ENCODE measurements around the gene MPP2. TPM values are rescaled to one million over a fixed set of nuclear protein-coding genes. Genes with fewer than 3 reads are reported as not detected.

MPP2 gene
- total RNA-seq, 4 donors from 2014 or later = 0.42 to 10.7 (median 3.7) TPM

DNA sequence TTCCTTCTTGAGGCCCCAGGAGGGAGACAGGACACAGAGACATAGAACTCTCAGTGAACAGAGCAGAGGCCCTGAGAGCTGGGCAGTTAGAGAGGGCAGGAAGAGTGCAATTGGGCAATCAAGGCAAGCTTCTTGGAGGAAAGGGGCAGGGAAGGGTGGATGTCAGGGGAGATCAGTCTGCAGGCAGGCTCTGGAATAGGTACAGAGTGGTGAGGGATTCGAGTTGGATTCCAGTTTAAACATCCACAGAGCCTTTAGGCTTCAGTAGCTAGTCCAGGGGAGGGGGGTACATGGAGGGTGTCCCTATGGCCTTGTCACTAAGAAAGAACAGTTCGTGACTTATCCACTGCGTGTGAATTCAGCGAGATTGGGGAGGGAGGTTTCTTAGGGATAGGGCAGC is 44.4 kb upstream of the MPP2 start:
- 61 to 65% methylated on average over 4 of the region's 4 CpGs for WGBS, 2 donors
- no peak for DNase-seq (ENCODE audit: low spot score in 2 of 2)

DNA sequence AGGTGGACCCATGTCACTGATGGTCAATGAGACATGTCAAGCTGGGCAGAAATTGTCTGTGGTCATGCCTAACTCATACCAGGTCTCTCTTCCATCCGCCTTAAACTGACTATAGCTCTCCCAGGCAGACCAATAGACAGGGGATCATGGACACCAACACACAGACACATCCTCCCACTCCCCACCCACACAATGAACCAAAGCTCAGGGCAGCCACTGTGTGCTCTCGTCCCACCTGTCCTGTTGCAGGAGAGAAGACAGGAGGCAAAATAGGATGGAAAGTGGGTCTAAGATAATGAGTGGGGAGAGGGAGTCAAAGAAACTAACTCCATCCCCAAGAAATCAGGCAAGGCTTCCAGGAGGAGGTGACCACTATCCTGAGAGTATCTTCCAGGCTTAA is 43.2 kb upstream of the MPP2 start:
- 93 to 100% methylated on average over 2 of the region's 2 CpGs for WGBS, 2 donors
- intact Hi-C loops (cut with DNase I; ENCODE audit: low total_unique reads) = no loop called here
- H3K4me3 ChIP-seq (ENCODE audit: low read depth, poor library complexity, severe bottlenecking) = no peak overlapping the region
- TF ChIP-seq POLR2A (IDR thresholded peaks at IDR 0.05) = no peak
- TF ChIP-seq, protein P1, sequence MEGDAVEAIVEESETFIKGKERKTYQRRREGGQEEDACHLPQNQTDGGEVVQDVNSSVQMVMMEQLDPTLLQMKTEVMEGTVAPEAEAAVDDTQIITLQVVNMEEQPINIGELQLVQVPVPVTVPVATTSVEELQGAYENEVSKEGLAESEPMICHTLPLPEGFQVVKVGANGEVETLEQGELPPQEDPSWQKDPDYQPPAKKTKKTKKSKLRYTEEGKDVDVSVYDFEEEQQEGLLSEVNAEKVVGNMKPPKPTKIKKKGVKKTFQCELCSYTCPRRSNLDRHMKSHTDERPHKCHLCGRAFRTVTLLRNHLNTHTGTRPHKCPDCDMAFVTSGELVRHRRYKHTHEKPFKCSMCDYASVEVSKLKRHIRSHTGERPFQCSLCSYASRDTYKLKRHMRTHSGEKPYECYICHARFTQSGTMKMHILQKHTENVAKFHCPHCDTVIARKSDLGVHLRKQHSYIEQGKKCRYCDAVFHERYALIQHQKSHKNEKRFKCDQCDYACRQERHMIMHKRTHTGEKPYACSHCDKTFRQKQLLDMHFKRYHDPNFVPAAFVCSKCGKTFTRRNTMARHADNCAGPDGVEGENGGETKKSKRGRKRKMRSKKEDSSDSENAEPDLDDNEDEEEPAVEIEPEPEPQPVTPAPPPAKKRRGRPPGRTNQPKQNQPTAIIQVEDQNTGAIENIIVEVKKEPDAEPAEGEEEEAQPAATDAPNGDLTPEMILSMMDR (IDR thresholded peaks at IDR 0.05) = no peak
- no peak for DNase-seq (ENCODE audit: low spot score in 2 of 2)

More for the DNA sequence above, 44.4 kb upstream of the MPP2 start:
- intact Hi-C loops (cut with DNase I; ENCODE audit: low total_unique reads) = no loop called here
- no peak for TF ChIP-seq POLR2A (IDR thresholded peaks at IDR 0.05)
- TF ChIP-seq, protein P1 (IDR thresholded peaks at IDR 0.05) = no peak
- no peak overlapping the region for H3K4me3 ChIP-seq (ENCODE audit: low read depth, poor library complexity, severe bottlenecking)

DNA sequence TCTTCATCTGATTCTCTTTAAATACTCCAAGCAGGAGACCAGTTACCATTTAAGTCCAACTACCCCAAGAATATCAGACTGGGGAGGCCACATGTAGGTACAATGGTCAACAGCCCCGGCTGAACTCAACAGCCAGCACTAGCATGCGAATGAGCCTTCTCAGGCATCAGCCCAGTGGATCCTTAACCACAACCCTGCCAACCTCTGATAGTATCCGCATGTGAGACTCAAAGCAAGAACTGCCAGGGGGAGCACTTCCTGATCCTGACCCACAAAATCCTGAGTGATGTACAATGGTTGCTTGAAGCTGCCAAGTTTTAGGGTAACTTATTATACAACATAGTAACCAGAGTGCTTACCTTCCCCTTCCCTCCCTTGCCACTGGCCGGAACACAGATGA is 42.4 kb upstream of the MPP2 start:
- no peak overlapping the region for H3K4me3 ChIP-seq (ENCODE audit: low read depth, poor library complexity, severe bottlenecking)
- intact Hi-C loops (cut with DNase I; ENCODE audit: low total_unique reads) = loop anchor here (10.0 kb wide), 1 partner anchor 45 kb away; no protein-coding TSS in a partner anchor
- no peak for DNase-seq (ENCODE audit: low spot score in 2 of 2)
- TF ChIP-seq, protein P1 (IDR thresholded peaks at IDR 0.05) = no peak
- TF ChIP-seq POLR2A (IDR thresholded peaks at IDR 0.05) = no peak
- WGBS, 2 donors = 47 to 60% methylated on average over 4 of the region's 4 CpGs

DNA sequence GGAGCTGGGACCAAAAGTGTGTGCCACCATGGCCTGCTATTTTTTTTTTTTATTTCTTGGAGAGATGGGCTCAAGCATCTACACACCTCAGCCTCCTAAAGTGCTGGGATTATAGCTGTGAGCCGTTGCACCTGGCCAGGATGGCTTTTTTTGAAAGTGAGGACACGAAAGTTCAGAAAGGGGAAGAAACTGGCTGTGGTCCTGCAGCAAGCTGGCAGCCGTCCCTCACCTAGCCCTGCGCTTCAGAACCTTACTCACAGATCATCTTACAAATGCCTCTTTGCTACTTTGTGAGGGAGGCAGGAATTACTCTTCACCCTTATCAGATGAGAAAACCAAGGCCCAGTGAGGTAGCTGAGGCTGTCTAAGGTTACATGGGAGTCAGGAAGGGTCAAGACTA is 39.4 kb upstream of the MPP2 start:
- TF ChIP-seq POLR2A (IDR thresholded peaks at IDR 0.05) = no peak
- intact Hi-C loops (cut with DNase I; ENCODE audit: low total_unique reads) = loop anchor here (10.0 kb wide), 1 partner anchor 48 kb away; no protein-coding TSS in a partner anchor
- WGBS, 2 donors = 59 to 76% methylated on average over 4 of the region's 4 CpGs
- no peak overlapping the region for H3K4me3 ChIP-seq (ENCODE audit: low read depth, poor library complexity, severe bottlenecking)
- no peak for DNase-seq (ENCODE audit: low spot score in 2 of 2)

DNA sequence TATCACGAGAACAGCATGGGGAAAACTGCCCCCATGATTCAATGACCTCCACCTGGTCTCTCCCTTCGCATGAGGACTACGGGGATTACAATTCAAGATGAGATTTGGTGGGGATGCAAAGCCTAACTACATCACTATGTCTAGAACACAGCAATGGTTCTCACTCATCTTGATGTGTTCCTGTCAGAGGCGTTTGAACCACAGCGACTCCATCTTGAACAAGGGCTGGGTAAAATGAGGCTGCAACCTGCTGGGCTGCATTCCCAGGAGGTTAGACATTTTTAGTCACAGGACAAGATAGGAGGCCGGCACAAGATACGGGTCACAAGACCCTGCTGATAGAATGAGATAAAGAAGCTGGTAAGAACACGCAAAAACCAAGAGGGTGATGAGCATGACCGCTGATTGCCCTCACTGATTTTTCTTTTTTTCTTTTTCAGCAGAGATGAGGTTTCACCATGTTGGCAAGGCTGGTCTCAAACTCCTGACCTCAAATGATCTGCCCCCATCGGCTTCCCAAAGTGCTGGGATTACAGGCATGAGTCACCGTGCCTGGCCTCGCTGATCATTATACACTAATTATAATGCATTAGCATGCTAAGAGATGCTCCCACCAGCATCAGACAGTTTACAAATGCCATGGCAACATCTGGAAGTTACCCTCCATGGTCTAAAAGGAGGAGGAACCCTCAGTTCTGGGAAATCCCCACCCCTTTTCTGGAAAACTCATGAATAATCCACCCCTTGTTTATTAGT is 37.9 kb upstream of the MPP2 start:
- intact Hi-C loops (cut with DNase I; ENCODE audit: low total_unique reads) = loop anchor here (10.0 kb wide), 1 partner anchor 50 kb away; no protein-coding TSS in a partner anchor
- H3K4me3 ChIP-seq (ENCODE audit: low read depth, poor library complexity, severe bottlenecking) = no peak overlapping the region
- 72 to 78% methylated on average over 12 of the region's 12 CpGs for WGBS, 2 donors
- no peak for DNase-seq (ENCODE audit: low spot score in 2 of 2)
- TF ChIP-seq, protein P1 (IDR thresholded peaks at IDR 0.05) = no peak
- TF ChIP-seq POLR2A (IDR thresholded peaks at IDR 0.05) = no peak

DNA sequence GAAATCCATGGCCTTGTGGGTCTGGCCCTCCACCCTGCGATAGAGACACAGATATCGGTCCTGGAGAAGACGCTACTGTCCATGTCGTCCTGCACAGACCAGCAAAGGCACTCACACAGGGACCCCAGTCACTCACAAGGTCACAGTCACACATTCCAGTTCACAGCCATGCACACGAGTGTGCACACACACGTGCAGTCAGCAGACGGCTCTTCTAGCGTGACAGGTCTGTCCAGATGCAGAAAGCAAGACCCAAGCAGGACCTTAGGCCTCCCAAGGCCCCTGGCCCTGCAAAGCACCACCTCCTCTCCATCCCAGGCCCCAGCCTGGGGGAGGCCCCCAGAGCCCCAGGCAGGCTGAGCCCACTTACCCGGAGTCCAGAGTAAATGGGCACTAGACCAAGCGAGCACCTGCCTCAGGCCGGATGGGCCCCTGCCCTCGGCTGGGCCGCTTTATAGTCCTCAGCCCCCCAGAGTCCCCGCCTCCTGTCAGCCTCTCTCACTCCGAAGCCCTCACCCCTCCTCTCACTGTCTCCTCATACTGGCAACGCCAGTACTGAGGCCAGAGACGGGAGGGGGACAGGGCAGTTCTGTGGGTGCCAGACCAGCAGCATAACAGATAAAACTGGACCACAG is 34.8 kb upstream of the MPP2 start, which contains the start of gene PPY:
PPY (minus strand) TSS at position 426 of the 635 bp plus-strand sequence. CDS start 822 bp downstream, outside the sequence.
- intact Hi-C loops (cut with DNase I; ENCODE audit: low total_unique reads) = loop anchor here (5.0 to 10.0 kb wide), 2 partner anchors 53 to 100 kb away; no protein-coding TSS in a partner anchor
- TF ChIP-seq, protein P1 (IDR thresholded peaks at IDR 0.05) = no peak
- TF ChIP-seq POLR2A (IDR thresholded peaks at IDR 0.05) = no peak

More for the DNA sequence above, 34.8 kb upstream of the MPP2 start, which contains the start of gene PPY:
- H3K4me3 ChIP-seq (ENCODE audit: low read depth, poor library complexity, severe bottlenecking) = no peak within 1 kb of the TSS
- no peak for DNase-seq (ENCODE audit: low spot score in 2 of 2)
- 87 to 90% methylated on average over 17 of the region's 17 CpGs for WGBS, 2 donors
